ENCODE data around the gene FCN1.

FCN1 gene

DNA sequence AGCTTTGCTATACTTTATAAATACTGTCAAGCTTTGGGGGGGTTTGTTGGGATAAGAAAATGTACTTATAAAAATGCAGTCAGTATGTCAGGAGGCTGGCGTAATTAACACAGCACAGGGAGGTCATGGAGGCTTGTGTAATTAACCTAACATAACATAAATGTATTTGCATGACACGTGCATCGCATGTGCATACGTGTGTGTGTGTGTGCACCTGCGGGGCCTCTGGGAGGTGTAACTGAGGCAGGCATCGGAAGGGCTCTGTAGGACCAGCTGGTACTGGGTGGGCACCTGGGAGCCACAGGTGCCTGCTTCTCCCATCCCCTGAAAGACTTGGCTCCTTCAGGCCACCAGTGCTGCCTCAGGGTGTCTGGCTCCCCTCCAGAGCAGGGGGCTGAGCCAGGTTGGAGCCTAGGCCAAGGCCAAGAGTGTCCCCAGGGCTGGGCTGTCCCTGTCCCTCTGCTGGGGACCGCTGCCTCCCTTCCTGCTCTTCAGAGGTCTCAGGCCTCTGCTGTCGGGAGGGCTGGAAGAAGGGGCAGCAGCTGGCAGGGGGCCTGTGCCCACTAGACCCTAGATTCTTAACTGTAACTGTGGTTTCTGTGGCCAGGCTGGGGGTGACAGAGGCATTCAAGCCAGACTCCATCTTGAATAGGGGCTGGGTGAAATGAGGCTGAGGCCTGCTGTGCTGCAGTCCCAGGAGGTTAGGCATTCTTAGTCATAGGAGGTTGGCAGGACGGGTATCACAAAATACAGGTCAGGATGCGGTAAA is 28.1 kb downstream of the FCN1 start:
- Histone ChIP-seq H3K27ac (ENCODE audit: low read depth, low read length) (no peak overlapping the region), H3K79me2 (ENCODE audit: control insufficient read depth, insufficient read depth, low read length, unreplicated experiment) (no peaks in the 10 kb centered on the region), H3K4me3 (ENCODE audit: low read depth, low read length) (no peak overlapping the region), H3K4me1 (ENCODE audit: control insufficient read depth, insufficient read depth, low read length, unreplicated experiment) (no peaks in the 10 kb centered on the region), H3K36me3 (ENCODE audit: insufficient read depth, low read length) (no peaks in the 10 kb centered on the region), H2AFZ (ENCODE audit: low read length, unreplicated experiment) (no peak overlapping the region), H3K27me3 (ENCODE audit: insufficient read depth, low read length) (peaks cover 12% of the 10 kb centered on the region; the same call in 1 of the 2 replicates)

DNA sequence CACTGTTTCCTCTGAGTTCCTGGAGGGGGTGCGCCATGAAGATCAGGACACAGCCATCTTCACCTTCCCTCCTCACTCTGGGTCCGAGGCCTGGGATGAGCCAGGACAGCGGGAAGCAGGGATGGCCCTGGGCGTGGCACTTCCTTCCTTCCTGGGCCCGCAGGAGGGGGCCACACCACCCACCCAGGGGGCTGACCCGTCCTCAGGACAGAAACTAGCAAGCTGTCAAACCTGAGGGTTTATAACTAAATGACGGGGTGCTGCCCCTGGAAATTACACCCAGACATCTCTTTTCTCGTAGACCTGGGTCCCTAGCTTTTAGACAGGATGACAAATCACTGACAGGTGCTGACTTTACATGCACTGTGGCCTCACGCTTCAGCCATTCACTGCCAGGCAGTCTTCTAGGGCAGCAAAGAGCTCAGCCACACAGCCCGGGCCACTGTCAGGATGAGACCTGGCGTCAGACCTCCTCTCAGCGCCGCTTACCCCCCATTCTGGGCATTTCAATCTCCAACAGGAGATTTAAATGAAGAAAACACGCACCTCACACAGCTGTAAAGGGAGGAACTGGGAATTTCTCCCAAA is 29.0 kb downstream of the FCN1 start:
- Histone ChIP-seq H3K36me3 (ENCODE audit: insufficient read depth, low read length) (no peaks in the 10 kb centered on the region), H3K27me3 (ENCODE audit: insufficient read depth, low read length) (peaks cover 12% of the 10 kb centered on the region; the same call in 1 of the 2 replicates), H3K4me1 (ENCODE audit: control insufficient read depth, insufficient read depth, low read length, unreplicated experiment) (no peaks in the 10 kb centered on the region), H3K27ac (ENCODE audit: low read depth, low read length) (no peak overlapping the region), H3K4me3 (ENCODE audit: low read depth, low read length) (no peak overlapping the region), H3K79me2 (ENCODE audit: control insufficient read depth, insufficient read depth, low read length, unreplicated experiment) (no peaks in the 10 kb centered on the region), H2AFZ (ENCODE audit: low read length, unreplicated experiment) (no peak overlapping the region)

DNA sequence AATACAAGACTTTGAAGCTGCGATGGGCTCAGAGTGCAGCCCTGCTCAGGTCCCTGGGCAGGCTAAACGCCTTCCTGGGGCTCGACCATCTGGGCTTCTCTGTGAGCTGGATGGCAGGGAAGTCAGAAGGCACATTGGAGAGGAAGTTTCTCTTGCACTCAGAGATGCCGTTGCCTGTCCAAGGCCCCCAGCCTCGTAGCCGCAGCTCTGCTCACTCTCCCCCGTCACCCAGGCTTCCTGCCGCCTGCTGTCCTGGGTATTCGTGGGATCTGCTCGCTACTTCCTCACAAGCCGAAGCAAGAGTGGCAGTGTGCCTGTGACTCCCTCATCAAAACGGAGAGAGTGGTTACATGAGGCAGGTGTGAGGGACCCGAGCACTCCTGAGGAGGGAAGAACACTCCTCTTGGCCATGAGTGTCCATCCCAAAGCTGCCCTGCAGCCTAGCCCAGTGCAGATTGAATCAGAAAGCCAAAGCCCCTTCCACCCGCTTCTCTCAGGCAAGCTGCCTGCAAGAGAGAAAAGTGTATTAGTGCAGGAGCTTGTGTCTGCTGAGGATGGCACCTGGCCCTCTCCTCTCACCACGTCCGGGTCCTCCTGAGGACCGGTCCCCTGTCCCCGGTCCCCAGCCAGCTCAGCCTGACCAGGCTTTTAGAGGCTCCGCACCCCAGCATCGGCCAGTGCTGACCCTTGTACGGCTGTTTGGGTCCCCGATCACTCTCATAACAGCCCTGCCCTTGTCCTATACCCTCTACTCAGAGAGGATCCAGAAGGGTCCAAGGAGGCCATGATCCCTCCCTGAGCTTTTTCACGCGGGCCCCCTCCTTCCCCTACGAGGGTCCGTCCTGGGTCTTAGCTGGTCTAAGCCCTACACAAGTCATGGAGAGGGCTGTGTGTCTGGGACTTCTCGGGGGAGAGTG is 29.8 kb downstream of the FCN1 start:
- H3K4me1 ChIP-seq (ENCODE audit: control insufficient read depth, insufficient read depth, low read length, unreplicated experiment): no peaks in the 10 kb centered on the region
- H3K36me3 ChIP-seq (ENCODE audit: insufficient read depth, low read length): no peaks in the 10 kb centered on the region
- no peak overlapping the region for H3K4me3 ChIP-seq (ENCODE audit: low read depth, low read length)
- H3K27ac ChIP-seq (ENCODE audit: low read depth, low read length): no peak overlapping the region
- peaks cover 13% of the 10 kb centered on the region for H3K27me3 ChIP-seq (ENCODE audit: insufficient read depth, low read length)
- no peaks in the 10 kb centered on the region for H3K79me2 ChIP-seq (ENCODE audit: control insufficient read depth, insufficient read depth, low read length, unreplicated experiment)
- no peak overlapping the region for H2AFZ ChIP-seq (ENCODE audit: low read length, unreplicated experiment)

DNA sequence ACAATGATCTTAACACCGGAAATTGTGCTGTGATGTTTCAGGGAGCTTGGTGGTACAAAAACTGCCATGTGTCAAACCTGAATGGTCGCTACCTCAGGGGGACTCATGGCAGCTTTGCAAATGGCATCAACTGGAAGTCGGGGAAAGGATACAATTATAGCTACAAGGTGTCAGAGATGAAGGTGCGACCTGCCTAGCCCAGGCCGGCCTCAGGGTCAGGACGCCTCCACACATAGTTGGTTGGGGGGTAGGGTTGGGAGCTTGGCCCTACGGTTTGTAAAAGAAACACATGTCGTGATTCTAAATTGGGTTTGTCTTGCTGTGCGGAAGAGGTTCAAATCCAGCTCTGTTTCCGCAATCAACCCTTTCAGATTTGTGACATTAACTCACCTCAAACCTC is 30.5 kb downstream of the FCN1 start:
- H2AFZ ChIP-seq (ENCODE audit: low read length, unreplicated experiment): no peak overlapping the region
- H3K4me1 ChIP-seq (ENCODE audit: control insufficient read depth, insufficient read depth, low read length, unreplicated experiment): no peaks in the 10 kb centered on the region
- no peaks in the 10 kb centered on the region for H3K79me2 ChIP-seq (ENCODE audit: control insufficient read depth, insufficient read depth, low read length, unreplicated experiment)
- no peaks in the 10 kb centered on the region for H3K36me3 ChIP-seq (ENCODE audit: insufficient read depth, low read length)
- H3K27ac ChIP-seq (ENCODE audit: low read depth, low read length): no peak overlapping the region
- no peak overlapping the region for H3K4me3 ChIP-seq (ENCODE audit: low read depth, low read length)
- peaks cover 20% of the 10 kb centered on the region for H3K27me3 ChIP-seq (ENCODE audit: insufficient read depth, low read length)

DNA sequence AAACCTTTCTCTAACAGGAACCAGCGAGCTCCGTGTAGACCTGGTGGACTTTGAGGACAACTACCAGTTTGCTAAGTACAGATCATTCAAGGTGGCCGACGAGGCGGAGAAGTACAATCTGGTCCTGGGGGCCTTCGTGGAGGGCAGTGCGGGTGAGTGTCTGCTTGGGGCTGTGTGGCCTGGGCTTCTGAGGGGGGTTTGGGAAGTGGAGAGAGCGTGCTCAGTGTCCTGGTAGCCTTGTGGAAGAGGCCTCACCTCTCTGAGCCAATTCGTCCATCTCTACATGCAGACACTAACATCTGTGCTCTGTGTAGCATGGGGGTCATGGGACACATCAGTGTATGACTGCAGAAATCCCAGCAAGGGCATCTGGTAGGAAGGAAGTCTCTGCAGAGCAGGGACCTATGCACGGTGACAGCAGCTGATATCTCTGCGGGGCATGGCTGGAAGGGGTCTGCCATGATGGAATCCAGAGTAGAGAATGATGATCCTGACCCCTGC is 31.2 kb downstream of the FCN1 start:
- Histone ChIP-seq H3K4me1 (ENCODE audit: control insufficient read depth, insufficient read depth, low read length, unreplicated experiment) (no peaks in the 10 kb centered on the region), H3K79me2 (ENCODE audit: control insufficient read depth, insufficient read depth, low read length, unreplicated experiment) (no peaks in the 10 kb centered on the region), H3K4me3 (ENCODE audit: low read depth, low read length) (no peak overlapping the region), H2AFZ (ENCODE audit: low read length, unreplicated experiment) (no peak overlapping the region), H3K36me3 (ENCODE audit: insufficient read depth, low read length) (no peaks in the 10 kb centered on the region), H3K27ac (ENCODE audit: low read depth, low read length) (no peak overlapping the region), H3K27me3 (ENCODE audit: insufficient read depth, low read length) (peaks cover 28% of the 10 kb centered on the region)

DNA sequence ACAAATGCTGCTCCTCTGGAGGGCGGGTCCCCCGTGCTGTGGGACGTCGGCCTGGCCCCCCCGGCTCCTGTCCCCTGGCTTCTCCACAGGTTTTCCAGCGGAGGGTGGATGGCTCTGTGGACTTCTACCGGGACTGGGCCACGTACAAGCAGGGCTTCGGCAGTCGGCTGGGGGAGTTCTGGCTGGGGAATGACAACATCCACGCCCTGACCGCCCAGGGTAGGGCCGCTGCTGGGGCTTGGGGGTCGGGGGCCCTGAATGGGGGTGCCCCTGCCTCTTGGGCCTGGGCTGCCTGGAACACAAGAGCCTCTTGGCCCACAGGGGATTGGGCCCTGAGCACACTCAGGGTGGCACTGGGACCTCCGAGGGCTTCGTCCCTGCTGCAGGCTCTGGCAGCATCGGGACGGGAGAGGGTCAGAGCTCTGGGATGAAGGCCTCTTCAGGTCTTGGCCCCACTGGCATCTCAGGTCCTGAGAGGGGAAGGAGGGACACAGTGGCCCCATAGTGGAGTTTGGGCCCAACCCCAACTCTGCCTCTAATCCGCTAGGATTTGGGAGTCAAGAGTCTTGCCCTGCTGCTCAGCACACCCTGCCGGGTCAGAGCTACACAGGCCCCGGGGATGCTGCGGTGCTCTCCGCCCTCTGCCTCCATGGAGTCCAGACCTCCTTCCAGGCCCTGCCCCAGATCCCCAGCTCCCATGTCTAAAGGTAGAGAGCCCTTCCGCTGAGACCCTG is 31.9 kb downstream of the FCN1 start:
- no peak overlapping the region for H3K4me3 ChIP-seq (ENCODE audit: low read depth, low read length)
- no peaks in the 10 kb centered on the region for H3K36me3 ChIP-seq (ENCODE audit: insufficient read depth, low read length)
- H2AFZ ChIP-seq (ENCODE audit: low read length, unreplicated experiment): no peak overlapping the region
- H3K27ac ChIP-seq (ENCODE audit: low read depth, low read length): no peak overlapping the region
- no peaks in the 10 kb centered on the region for H3K4me1 ChIP-seq (ENCODE audit: control insufficient read depth, insufficient read depth, low read length, unreplicated experiment)
- H3K79me2 ChIP-seq (ENCODE audit: control insufficient read depth, insufficient read depth, low read length, unreplicated experiment): no peaks in the 10 kb centered on the region
- H3K27me3 ChIP-seq (ENCODE audit: insufficient read depth, low read length): peaks cover 32% of the 10 kb centered on the region

DNA sequence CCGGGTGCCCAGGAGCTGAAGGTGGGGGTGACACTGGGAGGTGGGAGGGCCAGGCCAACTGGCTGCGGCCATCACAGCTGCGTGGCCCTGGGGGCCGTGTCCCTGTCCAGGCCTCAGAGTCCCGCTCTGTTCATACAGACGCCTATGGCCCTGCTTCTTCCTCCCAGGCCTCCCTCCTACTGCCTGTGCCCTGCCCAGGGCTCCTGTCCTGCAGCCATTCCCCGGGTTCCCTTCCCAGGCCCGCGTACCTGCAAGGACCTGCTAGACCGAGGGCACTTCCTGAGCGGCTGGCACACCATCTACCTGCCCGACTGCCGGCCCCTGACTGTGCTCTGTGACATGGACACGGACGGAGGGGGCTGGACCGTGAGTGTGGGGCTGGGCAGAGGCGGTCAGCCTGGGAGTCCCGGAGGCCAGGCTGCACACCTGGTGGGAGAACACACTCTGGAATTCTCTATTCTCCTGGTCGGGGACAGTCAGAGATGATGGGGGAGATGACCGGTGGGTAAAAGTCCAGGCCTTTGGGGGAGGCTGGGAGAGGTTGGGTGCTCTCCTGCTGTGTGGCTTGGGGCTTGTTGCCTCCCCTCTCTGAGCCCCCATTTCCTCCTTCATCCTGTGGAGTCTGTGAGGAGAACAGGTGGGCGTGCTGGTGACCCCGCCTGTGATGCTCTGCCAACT is 32.6 kb downstream of the FCN1 start:
- no peaks in the 10 kb centered on the region for H3K79me2 ChIP-seq (ENCODE audit: control insufficient read depth, insufficient read depth, low read length, unreplicated experiment)
- H3K36me3 ChIP-seq (ENCODE audit: insufficient read depth, low read length): no peaks in the 10 kb centered on the region
- H3K27me3 ChIP-seq (ENCODE audit: insufficient read depth, low read length): peaks cover 37% of the 10 kb centered on the region
- H2AFZ ChIP-seq (ENCODE audit: low read length, unreplicated experiment): no peak overlapping the region
- H3K4me3 ChIP-seq (ENCODE audit: low read depth, low read length): no peak overlapping the region
- H3K4me1 ChIP-seq (ENCODE audit: control insufficient read depth, insufficient read depth, low read length, unreplicated experiment): no peaks in the 10 kb centered on the region
- no peak overlapping the region for H3K27ac ChIP-seq (ENCODE audit: low read depth, low read length)

DNA sequence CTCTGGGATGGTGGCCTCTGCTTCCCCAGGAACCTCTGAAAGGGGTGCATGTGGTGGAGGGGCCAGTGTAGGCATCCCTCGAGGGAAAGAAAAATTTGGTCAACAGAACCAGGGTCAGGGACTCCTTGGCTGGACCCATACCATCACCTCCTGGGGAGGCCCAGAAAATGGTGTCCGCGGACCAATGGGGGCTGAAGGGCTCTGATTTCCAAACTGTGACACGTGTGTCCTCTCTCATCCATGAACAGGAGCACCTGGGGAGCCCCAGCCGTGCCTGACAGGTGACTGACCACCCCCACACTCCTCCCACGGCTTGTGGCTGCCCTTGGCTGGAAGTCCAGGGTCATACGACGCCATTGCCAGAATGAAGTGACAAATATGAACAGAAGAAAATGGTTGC is 33.2 kb downstream of the FCN1 start:
- Histone ChIP-seq H2AFZ (ENCODE audit: low read length, unreplicated experiment) (no peak overlapping the region), H3K79me2 (ENCODE audit: control insufficient read depth, insufficient read depth, low read length, unreplicated experiment) (no peaks in the 10 kb centered on the region), H3K4me1 (ENCODE audit: control insufficient read depth, insufficient read depth, low read length, unreplicated experiment) (no peaks in the 10 kb centered on the region), H3K4me3 (ENCODE audit: low read depth, low read length) (no peak overlapping the region), H3K27ac (ENCODE audit: low read depth, low read length) (no peak overlapping the region), H3K27me3 (ENCODE audit: insufficient read depth, low read length) (peaks cover 43% of the 10 kb centered on the region), H3K36me3 (ENCODE audit: insufficient read depth, low read length) (no peaks in the 10 kb centered on the region)

DNA sequence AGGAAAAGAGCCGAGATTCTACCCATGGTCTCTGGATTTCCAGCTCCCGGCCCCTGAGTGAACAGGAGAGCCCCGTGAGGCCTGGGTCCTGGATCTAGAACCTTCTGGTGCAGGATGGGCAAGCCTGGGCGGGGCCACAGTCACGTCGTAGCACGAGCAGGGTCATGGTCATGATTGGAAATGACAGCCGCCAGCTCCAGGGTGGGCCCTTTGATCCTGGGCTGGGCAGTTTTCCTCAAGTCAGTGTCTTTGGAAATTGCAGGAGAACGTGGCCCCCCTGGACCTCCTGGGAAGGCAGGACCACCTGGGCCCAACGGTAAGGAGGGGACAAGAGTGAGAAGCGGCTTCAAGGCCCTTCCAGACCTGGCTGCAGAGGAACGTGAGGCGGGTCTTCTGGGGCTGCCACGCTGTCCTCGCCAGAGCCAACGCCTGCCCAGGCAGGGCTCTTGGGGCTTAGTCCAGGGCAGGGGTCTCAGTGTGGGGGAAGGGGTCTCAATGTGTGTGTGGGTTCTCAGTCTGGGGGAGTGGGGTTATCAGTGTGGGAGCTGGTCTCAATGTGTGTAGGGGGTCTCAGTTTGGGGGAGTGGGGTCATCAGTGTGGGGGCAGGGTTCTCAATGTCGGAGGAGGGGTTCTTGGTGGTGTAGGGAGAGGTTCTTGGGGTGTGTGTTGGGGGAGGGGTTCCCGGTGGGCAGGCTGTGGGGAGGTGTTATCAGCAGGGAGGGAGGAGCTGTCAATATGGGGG is 34.5 kb downstream of the FCN1 start:
- H3K4me1 ChIP-seq (ENCODE audit: control insufficient read depth, insufficient read depth, low read length, unreplicated experiment): no peaks in the 10 kb centered on the region
- peaks cover 55% of the 10 kb centered on the region for H3K27me3 ChIP-seq (ENCODE audit: insufficient read depth, low read length)
- no peak overlapping the region for H3K27ac ChIP-seq (ENCODE audit: low read depth, low read length)
- no peak overlapping the region for H2AFZ ChIP-seq (ENCODE audit: low read length, unreplicated experiment)
- no peak overlapping the region for H3K4me3 ChIP-seq (ENCODE audit: low read depth, low read length)
- H3K36me3 ChIP-seq (ENCODE audit: insufficient read depth, low read length): no peaks in the 10 kb centered on the region
- H3K79me2 ChIP-seq (ENCODE audit: control insufficient read depth, insufficient read depth, low read length, unreplicated experiment): no peaks in the 10 kb centered on the region

All from ACC112 (cell line).